ENCODE results near the gene OBSCN.

GRCh38 chr1:228161866-228162265 lies 46.0 kb upstream of the OBSCN start:
- TF ChIP-seq EP300 (IDR thresholded peaks at IDR 0.05) (no peak), POLR2A (IDR thresholded peaks at IDR 0.05) (no peak), CTCF (IDR thresholded peaks at IDR 0.05) (no peak)

All from sigmoid colon (tissue), 4 donors.